ENCODE measurements around the gene DGKD. TPM values are rescaled to one million over a fixed set of nuclear protein-coding genes. Genes with fewer than 3 reads are reported as not detected.

DGKD gene
- total RNA-seq, 2 donors from 2014 or later: 21.5 to 63.1 TPM

GRCh38 chr2:233513953-233514655, 159.8 kb downstream of the DGKD start:
- Histone ChIP-seq H3K27me3 (replicated peaks; ENCODE audit: insufficient read depth) (no peaks in the 10 kb centered on the region), H3K36me3 (no peaks in the 10 kb centered on the region), H3K9me3 (no peaks in the 10 kb centered on the region), H3K4me3 (no peak overlapping the region), H3K27ac (no peak overlapping the region), H3K4me1 (replicated peaks) (no peaks in the 10 kb centered on the region)
- TF ChIP-seq POLR2A (IDR thresholded peaks at IDR 0.05) (no peak), POLR2AphosphoS5 (IDR thresholded peaks at IDR 0.05) (peak; percentile 26)
- TF ChIP-seq, protein P1, sequence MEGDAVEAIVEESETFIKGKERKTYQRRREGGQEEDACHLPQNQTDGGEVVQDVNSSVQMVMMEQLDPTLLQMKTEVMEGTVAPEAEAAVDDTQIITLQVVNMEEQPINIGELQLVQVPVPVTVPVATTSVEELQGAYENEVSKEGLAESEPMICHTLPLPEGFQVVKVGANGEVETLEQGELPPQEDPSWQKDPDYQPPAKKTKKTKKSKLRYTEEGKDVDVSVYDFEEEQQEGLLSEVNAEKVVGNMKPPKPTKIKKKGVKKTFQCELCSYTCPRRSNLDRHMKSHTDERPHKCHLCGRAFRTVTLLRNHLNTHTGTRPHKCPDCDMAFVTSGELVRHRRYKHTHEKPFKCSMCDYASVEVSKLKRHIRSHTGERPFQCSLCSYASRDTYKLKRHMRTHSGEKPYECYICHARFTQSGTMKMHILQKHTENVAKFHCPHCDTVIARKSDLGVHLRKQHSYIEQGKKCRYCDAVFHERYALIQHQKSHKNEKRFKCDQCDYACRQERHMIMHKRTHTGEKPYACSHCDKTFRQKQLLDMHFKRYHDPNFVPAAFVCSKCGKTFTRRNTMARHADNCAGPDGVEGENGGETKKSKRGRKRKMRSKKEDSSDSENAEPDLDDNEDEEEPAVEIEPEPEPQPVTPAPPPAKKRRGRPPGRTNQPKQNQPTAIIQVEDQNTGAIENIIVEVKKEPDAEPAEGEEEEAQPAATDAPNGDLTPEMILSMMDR (IDR thresholded peaks at IDR 0.05): no peak
- peak; percentile 22 for DNase-seq (ENCODE audit: low spot score)
- 51% methylated on average over 7 of the region's 7 CpGs for WGBS
- intact Hi-C loops (cut with DNase I): no loop called here

- TF ChIP-seq, protein P1 (IDR thresholded peaks at IDR 0.05): no peak
- no peak for TF ChIP-seq POLR2A (IDR thresholded peaks at IDR 0.05)
- TF ChIP-seq POLR2AphosphoS5 (IDR thresholded peaks at IDR 0.05): no peak
These were observed 165.7 kb downstream of the DGKD start for GRCh38 chr2:233519787-233520611.

More at GRCh38 chr2:233519787-233520611, 165.7 kb downstream of the DGKD start:
- DNase-seq (ENCODE audit: low spot score): no peak
- no peak overlapping the region for H3K27ac ChIP-seq
- no peaks in the 10 kb centered on the region for H3K9me3 ChIP-seq
- H3K4me3 ChIP-seq: no peak overlapping the region
- no peaks in the 10 kb centered on the region for H3K27me3 ChIP-seq (replicated peaks; ENCODE audit: insufficient read depth)
- intact Hi-C loops (cut with DNase I): no loop called here
- 65% methylated on average over 3 of the region's 3 CpGs for WGBS
- no peaks in the 10 kb centered on the region for H3K36me3 ChIP-seq
- no peaks in the 10 kb centered on the region for H3K4me1 ChIP-seq (replicated peaks)

Small RNAs within 50 kb of the gene (small RNA-seq; reads per million reads assigned to genes)
- gene RF00019: 0 reads per million in 2 donors

Other genes with a start within 250 kb of the DGKD start
- 10 to 100 TPM; 58.3 to 67.7 TPM for gene ATG16L1, start 102.8 kb upstream of the DGKD start, total RNA-seq
- gene SAG, start 46.7 kb upstream of the DGKD start, total RNA-seq: under 1 TPM in 1 of 2 donors, not detected in 1; 0.45 TPM
- 10 to 100 TPM; 45.1 to 50.2 TPM for gene USP40, start 212.3 kb downstream of the DGKD start, total RNA-seq

Data from prostate gland (tissue), 2 donors.